ENCODE data around the gene RUVBL2. TPM values are rescaled to one million over a fixed set of nuclear protein-coding genes. Genes with fewer than 3 reads are reported as not detected.

The RUVBL2 gene
- total RNA-seq, 1 donor from 2014 or later, result 101 TPM

DNA sequence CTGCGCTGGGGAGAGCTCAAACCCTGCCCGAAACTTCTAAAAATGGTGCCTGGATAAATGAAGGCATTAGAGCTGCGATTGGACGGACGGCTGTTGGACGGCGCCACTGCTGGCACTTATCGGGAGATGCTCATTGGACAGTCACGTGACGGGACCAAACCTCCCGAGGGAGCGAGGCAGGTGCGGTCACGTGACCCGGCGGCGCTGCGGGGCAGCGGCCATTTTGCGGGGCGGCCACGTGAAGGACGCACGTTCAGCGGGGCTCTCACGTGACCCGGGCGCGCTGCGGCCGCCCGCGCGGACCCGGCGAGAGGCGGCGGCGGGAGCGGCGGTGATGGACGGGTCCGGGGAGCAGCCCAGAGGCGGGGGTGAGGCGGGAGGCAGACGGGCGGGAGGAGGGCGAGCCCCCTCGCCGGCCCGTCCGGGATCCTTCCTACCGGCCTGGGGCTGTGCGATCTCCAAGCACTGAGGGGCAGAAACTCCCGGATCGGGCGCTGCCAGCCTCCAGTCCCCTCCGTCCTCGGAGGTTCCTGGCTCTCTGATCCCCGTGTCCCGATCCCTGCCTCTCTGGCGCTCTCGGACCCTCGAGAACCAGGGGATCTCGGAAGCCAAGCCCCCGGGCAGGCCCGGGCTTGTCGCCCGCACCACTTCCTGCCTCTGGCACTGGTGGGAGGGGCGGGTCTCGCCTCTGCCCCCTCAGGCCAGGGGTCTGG is 38.9 kb upstream of the RUVBL2 start, which contains the start of gene BAX:
BAX (plus strand) TSS at position 281 of the 713 bp plus-strand sequence; CDS start at position 335, 54 bp downstream.
- peak within 1 kb of the TSS; percentile 74 for H3K27ac ChIP-seq (ENCODE audit: low read depth, low read length)
- H3K4me1 ChIP-seq (ENCODE audit: control insufficient read depth in 3 of 3, insufficient read depth in 3 of 3, low read length in 3 of 3), result peaks cover 14 to 27% (median 18%) of the 10 kb centered on the region in 3 donors
- H3K9ac ChIP-seq (ENCODE audit: low read depth in 1 of 3, low read length in 3 of 3), result peak within 1 kb of the TSS; percentile 89 to 93 (median 90)
- no peaks in the 10 kb centered on the region for H3K27me3 ChIP-seq (ENCODE audit: control insufficient read depth in 3 of 3, insufficient read depth in 3 of 3, low read length in 3 of 3)
- H3K9me3 ChIP-seq (ENCODE audit: control insufficient read depth in 3 of 3, low read length in 3 of 3), result no peaks in the 10 kb centered on the region
- H3K4me3 ChIP-seq (ENCODE audit: low read length in 3 of 3), result peak within 1 kb of the TSS; percentile 80 to 89 (median 88)
- peaks cover 0 to 5% (median 3%) of the 10 kb centered on the region in 3 donors for H3K36me3 ChIP-seq (ENCODE audit: control insufficient read depth in 3 of 3, insufficient read depth in 3 of 3, low read length in 3 of 3)

DNA sequence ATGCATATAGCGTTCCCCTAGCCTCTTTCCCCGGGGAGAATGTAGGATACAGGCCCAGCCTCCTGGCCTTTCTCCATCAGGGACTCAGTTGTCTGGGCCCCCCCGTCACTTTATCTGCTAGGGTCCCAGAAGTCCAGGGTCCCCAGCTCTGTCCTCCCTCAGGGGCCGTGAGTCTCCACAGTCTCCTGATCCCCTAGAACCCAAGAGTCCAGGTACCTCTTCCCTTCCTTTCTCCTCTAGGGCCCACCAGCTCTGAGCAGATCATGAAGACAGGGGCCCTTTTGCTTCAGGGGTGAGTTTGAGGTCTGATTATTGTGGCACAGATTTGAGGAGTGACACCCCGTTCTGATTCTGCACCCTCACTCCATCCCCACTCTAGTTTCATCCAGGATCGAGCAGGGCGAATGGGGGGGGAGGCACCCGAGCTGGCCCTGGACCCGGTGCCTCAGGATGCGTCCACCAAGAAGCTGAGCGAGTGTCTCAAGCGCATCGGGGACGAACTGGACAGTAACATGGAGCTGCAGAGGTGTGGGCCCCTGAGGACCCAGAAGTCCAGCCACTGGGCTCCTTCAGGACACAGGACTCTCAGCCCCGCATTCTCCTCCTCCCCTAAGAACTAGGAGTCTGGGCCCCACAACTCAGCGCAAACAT is 38.3 kb upstream of the RUVBL2 start:
- Histone ChIP-seq H3K4me3 (ENCODE audit: low read length in 3 of 3) (peak overlapping the region; percentile 80 to 89 (median 88)), H3K27ac (ENCODE audit: low read depth, low read length) (peak overlapping the region; percentile 74), H3K9me3 (ENCODE audit: control insufficient read depth in 3 of 3, low read length in 3 of 3) (no peaks in the 10 kb centered on the region), H3K27me3 (ENCODE audit: control insufficient read depth in 3 of 3, insufficient read depth in 3 of 3, low read length in 3 of 3) (no peaks in the 10 kb centered on the region), H3K4me1 (ENCODE audit: control insufficient read depth in 3 of 3, insufficient read depth in 3 of 3, low read length in 3 of 3) (peaks cover 14 to 27% (median 18%) of the 10 kb centered on the region in 3 donors), H3K36me3 (ENCODE audit: control insufficient read depth in 3 of 3, insufficient read depth in 3 of 3, low read length in 3 of 3) (peaks cover 0 to 5% (median 3%) of the 10 kb centered on the region in 3 donors), H3K9ac (ENCODE audit: low read depth in 1 of 3, low read length in 3 of 3) (peak overlapping the region; percentile 89 to 93 (median 90))

DNA sequence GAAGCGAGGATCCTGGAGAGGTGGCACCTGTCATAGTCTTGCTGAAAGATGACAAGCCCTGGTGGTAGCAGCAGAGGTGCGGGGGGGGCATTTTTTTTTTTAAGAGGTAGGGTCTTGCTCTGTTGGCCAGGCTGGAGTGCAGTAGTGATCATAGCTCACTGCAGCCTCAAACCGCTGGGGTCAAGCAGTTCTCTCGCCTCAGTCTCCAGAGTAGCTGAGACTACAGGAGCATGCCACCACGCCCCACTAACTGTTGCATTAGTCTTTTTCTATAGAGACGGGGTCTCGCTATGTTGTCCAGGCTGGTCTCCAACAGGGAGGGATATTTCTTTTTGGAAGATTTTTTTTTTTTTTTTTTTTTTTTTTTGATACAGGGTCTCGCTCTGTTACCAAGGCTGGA is 35.7 kb upstream of the RUVBL2 start:
- Histone ChIP-seq H3K4me1 (ENCODE audit: control insufficient read depth in 3 of 3, insufficient read depth in 3 of 3, low read length in 3 of 3) (peaks cover 22 to 35% (median 23%) of the 10 kb centered on the region in 3 donors), H3K4me3 (ENCODE audit: low read length in 3 of 3) (no peak overlapping the region), H3K27ac (ENCODE audit: low read depth, low read length) (no peak overlapping the region), H3K9me3 (ENCODE audit: control insufficient read depth in 3 of 3, low read length in 3 of 3) (no peaks in the 10 kb centered on the region), H3K27me3 (ENCODE audit: control insufficient read depth in 3 of 3, insufficient read depth in 3 of 3, low read length in 3 of 3) (no peaks in the 10 kb centered on the region), H3K9ac (ENCODE audit: low read depth in 1 of 3, low read length in 3 of 3) (no peak overlapping the region), H3K36me3 (ENCODE audit: control insufficient read depth in 3 of 3, insufficient read depth in 3 of 3, low read length in 3 of 3) (peaks cover 0 to 5% (median 3%) of the 10 kb centered on the region in 3 donors)

DNA sequence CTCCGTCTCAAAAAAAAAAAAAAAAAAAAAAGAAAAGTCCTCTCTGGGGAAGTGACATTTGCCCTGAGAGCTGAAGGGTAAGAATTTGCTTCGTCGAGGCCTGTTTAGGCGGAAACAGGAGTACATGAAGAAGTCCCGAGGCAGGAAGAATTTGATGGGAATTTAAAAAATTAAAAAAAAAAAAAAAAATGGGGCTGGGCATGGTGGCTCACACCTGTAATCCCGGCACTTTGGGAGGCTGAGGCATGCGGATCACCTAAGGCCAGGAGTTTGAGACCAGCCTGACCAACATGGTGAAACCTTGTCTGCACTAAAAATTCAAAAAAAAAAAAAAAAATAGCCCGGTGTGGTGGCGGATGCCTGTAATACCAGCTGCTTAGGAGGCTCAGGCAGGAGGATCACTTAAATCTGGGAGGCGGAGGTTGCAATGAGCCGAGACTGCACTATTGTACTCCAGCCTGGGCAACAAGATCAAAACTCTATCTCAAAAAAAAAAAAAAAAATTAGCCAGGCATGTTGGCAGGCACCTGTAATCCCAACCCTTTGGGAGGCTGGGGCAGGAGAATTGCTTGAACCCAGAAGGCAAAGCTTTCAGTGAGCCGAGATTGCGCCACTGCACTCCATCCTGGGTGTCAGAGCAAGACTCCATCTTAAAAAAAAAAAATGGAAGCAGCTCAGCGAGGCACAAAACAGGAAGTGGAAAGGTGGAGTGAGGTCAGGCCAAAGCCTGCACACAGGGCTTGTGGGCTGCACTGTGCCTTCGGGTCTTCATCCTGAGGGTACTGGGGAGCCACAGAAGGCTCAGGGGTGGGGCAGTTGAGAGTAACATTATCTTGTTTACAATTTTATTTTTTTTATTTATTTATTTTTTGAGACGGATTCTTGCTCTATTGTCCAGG is 34.1 kb upstream of the RUVBL2 start:
- Histone ChIP-seq H3K27me3 (ENCODE audit: control insufficient read depth in 3 of 3, insufficient read depth in 3 of 3, low read length in 3 of 3) (no peaks in the 10 kb centered on the region), H3K4me1 (ENCODE audit: control insufficient read depth in 3 of 3, insufficient read depth in 3 of 3, low read length in 3 of 3) (peaks cover 31 to 38% (median 33%) of the 10 kb centered on the region in 3 donors), H3K9me3 (ENCODE audit: control insufficient read depth in 3 of 3, low read length in 3 of 3) (no peaks in the 10 kb centered on the region), H3K27ac (ENCODE audit: low read depth, low read length) (no peak overlapping the region), H3K9ac (ENCODE audit: low read depth in 1 of 3, low read length in 3 of 3) (no peak overlapping the region), H3K36me3 (ENCODE audit: control insufficient read depth in 3 of 3, insufficient read depth in 3 of 3, low read length in 3 of 3) (peaks cover 0 to 5% (median 3%) of the 10 kb centered on the region in 3 donors), H3K4me3 (ENCODE audit: low read length in 3 of 3) (no peak overlapping the region)

DNA sequence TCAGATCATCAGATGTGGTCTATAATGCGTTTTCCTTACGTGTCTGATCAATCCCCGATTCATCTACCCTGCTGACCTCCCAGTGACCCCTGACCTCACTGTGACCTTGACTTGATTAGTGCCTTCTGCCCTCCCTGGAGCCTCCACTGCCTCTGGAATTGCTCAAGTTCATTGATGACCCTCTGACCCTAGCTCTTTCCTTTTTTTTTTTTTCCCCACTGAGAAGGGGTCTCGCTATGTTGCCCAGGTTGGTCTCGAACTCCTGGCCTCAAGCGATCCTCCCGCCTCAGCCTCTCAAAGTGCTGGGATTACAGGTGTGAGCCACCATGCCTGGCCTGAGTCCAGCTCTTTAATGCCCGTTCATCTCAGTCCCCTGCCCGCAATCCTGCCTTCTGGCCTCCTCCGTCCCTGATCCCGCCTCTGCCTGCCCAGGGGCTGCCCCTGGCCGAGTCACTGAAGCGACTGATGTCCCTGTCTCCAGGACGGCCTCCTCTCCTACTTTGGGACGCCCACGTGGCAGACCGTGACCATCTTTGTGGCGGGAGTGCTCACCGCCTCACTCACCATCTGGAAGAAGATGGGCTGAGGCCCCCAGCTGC is 32.5 kb upstream of the RUVBL2 start:
- Histone ChIP-seq H3K9ac (ENCODE audit: low read depth in 1 of 3, low read length in 3 of 3) (no peak overlapping the region), H3K9me3 (ENCODE audit: control insufficient read depth in 3 of 3, low read length in 3 of 3) (no peaks in the 10 kb centered on the region), H3K4me1 (ENCODE audit: control insufficient read depth in 3 of 3, insufficient read depth in 3 of 3, low read length in 3 of 3) (peaks cover 23 to 29% (median 27%) of the 10 kb centered on the region in 3 donors), H3K4me3 (ENCODE audit: low read length in 3 of 3) (no peak overlapping the region), H3K27me3 (ENCODE audit: control insufficient read depth in 3 of 3, insufficient read depth in 3 of 3, low read length in 3 of 3) (no peaks in the 10 kb centered on the region), H3K36me3 (ENCODE audit: control insufficient read depth in 3 of 3, insufficient read depth in 3 of 3, low read length in 3 of 3) (peaks cover 5 to 8% (median 7%) of the 10 kb centered on the region in 3 donors), H3K27ac (ENCODE audit: low read depth, low read length) (no peak overlapping the region)

DNA sequence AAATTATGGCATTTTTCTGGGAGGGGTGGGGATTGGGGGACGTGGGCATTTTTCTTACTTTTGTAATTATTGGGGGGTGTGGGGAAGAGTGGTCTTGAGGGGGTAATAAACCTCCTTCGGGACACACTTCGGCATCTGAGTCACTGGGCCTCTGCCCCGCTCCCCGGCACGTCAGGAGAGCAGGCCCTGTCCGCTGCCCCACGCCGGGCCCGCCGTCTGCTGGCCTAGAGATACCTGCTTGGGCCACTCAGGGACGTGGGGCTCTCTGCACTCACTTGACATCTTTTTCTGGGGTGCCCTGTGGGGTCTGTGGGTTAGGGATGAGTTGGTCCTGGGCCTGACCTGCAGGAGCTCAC is 32.0 kb upstream of the RUVBL2 start:
- peaks cover 27 to 34% (median 32%) of the 10 kb centered on the region in 3 donors for H3K4me1 ChIP-seq (ENCODE audit: control insufficient read depth in 3 of 3, insufficient read depth in 3 of 3, low read length in 3 of 3)
- peak overlapping the region; percentile 91 for H3K27ac ChIP-seq (ENCODE audit: low read depth, low read length)
- H3K27me3 ChIP-seq (ENCODE audit: control insufficient read depth in 3 of 3, insufficient read depth in 3 of 3, low read length in 3 of 3), result no peaks in the 10 kb centered on the region
- no peak overlapping the region for H3K4me3 ChIP-seq (ENCODE audit: low read length in 3 of 3)
- H3K9me3 ChIP-seq (ENCODE audit: control insufficient read depth in 3 of 3, low read length in 3 of 3), result no peaks in the 10 kb centered on the region
- H3K9ac ChIP-seq (ENCODE audit: low read depth in 1 of 3, low read length in 3 of 3), result no peak overlapping the region
- peaks cover 9 to 10% (median 9%) of the 10 kb centered on the region in 3 donors for H3K36me3 ChIP-seq (ENCODE audit: control insufficient read depth in 3 of 3, insufficient read depth in 3 of 3, low read length in 3 of 3)

DNA sequence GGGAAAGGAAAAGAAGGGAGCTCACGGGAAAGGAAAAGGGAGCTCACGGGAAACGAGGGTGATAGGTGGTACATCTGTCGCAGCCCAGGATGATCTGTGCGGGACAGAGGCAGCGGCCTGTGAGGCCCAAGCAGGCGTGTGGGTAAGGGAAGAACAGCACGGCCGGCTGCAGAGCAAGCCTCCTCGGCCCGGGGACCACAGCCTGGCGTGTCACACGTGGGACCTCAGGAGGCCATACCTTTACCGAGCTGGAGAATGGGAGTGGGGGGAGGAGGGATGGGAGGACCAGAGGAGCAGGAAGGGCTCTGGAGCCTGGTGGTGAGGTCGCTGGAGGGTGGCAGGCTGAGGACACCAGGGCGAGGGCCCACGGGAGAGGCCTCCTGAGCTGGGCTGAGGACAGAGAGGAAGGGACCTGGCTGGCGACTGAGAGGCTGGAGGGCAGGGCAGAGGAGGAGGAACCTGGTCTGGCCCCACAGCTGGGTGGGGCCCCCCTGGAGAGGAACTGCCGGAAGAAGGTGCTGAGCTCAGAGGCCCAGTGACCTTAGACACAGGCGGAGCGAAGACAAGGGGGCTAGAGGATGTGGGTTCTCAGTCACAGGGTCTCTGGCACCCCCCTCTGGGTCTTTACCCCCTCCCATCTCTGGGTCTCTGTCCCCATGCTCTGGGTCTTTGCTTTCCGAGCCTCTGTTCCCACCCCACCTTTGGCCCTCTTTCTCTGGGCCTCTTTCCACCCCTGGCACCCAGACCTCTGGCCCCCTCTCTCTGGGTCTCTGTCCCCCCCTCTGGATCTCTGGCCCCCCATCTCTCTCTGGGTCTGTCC is 31.4 kb upstream of the RUVBL2 start:
- Histone ChIP-seq H3K9me3 (ENCODE audit: control insufficient read depth in 3 of 3, low read length in 3 of 3) (no peaks in the 10 kb centered on the region), H3K36me3 (ENCODE audit: control insufficient read depth in 3 of 3, insufficient read depth in 3 of 3, low read length in 3 of 3) (peaks cover 11 to 15% (median 12%) of the 10 kb centered on the region in 3 donors), H3K27ac (ENCODE audit: low read depth, low read length) (peak overlapping the region; percentile 91), H3K4me3 (ENCODE audit: low read length in 3 of 3) (no peak overlapping the region), H3K9ac (ENCODE audit: low read depth in 1 of 3, low read length in 3 of 3) (peak overlapping the region in 1 of 3 donors; percentile 45), H3K27me3 (ENCODE audit: control insufficient read depth in 3 of 3, insufficient read depth in 3 of 3, low read length in 3 of 3) (no peaks in the 10 kb centered on the region), H3K4me1 (ENCODE audit: control insufficient read depth in 3 of 3, insufficient read depth in 3 of 3, low read length in 3 of 3) (peaks cover 33 to 40% (median 38%) of the 10 kb centered on the region in 3 donors)

DNA sequence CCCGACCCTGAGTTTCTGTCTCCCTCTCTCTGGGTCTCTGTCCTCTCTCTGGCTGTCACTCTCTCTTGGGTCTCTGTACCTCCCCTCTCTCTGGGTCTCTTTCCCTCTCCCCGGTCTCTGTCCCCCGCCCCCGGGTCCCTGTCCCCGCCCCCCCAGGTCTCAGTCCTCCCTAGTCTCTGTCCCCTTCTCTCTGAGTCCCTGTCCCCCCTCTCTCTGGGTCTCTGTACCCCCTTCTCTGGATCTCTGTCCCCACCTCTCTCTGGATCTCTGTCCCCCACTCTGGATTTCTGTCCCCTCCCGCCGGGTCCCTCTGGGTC is 30.9 kb upstream of the RUVBL2 start:
- H3K27me3 ChIP-seq (ENCODE audit: control insufficient read depth in 3 of 3, insufficient read depth in 3 of 3, low read length in 3 of 3), result no peaks in the 10 kb centered on the region
- H3K36me3 ChIP-seq (ENCODE audit: control insufficient read depth in 3 of 3, insufficient read depth in 3 of 3, low read length in 3 of 3), result peaks cover 11 to 16% (median 15%) of the 10 kb centered on the region in 3 donors
- no peak overlapping the region for H3K9ac ChIP-seq (ENCODE audit: low read depth in 1 of 3, low read length in 3 of 3)
- no peaks in the 10 kb centered on the region for H3K9me3 ChIP-seq (ENCODE audit: control insufficient read depth in 3 of 3, low read length in 3 of 3)
- H3K27ac ChIP-seq (ENCODE audit: low read depth, low read length), result peak overlapping the region; percentile 91
- H3K4me3 ChIP-seq (ENCODE audit: low read length in 3 of 3), result no peak overlapping the region
- H3K4me1 ChIP-seq (ENCODE audit: control insufficient read depth in 3 of 3, insufficient read depth in 3 of 3, low read length in 3 of 3), result peaks cover 38 to 45% (median 44%) of the 10 kb centered on the region in 3 donors
